Ovary (tissue), 9 donors: ENCODE data around the gene VDAC2. TPM values are rescaled to one million over a fixed set of nuclear protein-coding genes. Genes with fewer than 3 reads are reported as not detected.
"Not testable (repeated sequence)": the region's sequence is repeated elsewhere in the genome, so short reads cannot be mapped to it uniquely, and the experiment has no call there.

ENCODE experiments used
- DNase-seq, 5 donors: peaks; one replicate each; pipeline ENCODE4 v3.0.0-alpha.2; 2019 to 2020
- H3K27ac ChIP-seq, 2 donors: fragments of 200-600 bp; one replicate each; pipeline versions ENCODE4 v1.5.1 to v1.8.0; 2019 to 2022
- H3K27me3 ChIP-seq: fragments of 200-600 bp; one replicate; pipeline ENCODE4 v1.8.0; 2022
- H3K36me3 ChIP-seq: fragments of 200-600 bp; sonication (generic); one replicate; pipeline ENCODE4 v1.5.1; 2019
- H3K4me1 ChIP-seq: one replicate; pipeline ENCODE4 v1.8.1; 2013; ENCODE audit warnings: mild to moderate bottlenecking, moderate library complexity; ENCODE audit not compliant: insufficient read depth
- H3K4me3 ChIP-seq: fragments of 200-600 bp; sonication (generic); one replicate; pipeline ENCODE4 v1.5.1; 2017
- H3K9me3 ChIP-seq, 2 donors: fragments of 200-600 bp in 1 of 2; sonication (generic) in 1 of 2; one replicate each; pipeline versions ENCODE4 v1.5.1 to v1.8.1; 2013 to 2019; ENCODE audit warnings: mild to moderate bottlenecking in 1 of 2, moderate library complexity in 1 of 2
- EP300 ChIP-seq: sonication (generic); formaldehyde crosslinking; IDR thresholded peaks from one replicate; pipeline ENCODE4 v1.6.1; 2017; ENCODE audit warnings: antibody characterized with exemption
- POLR2A ChIP-seq: fragments of 450-650 bp; IDR thresholded peaks from one replicate; pipeline ENCODE4 v1.6.1; 2017; ENCODE audit warnings: antibody characterized with exemption, mild to moderate bottlenecking, moderate library complexity
- WGBS, 3 donors: extraction: QIAGEN DNeasy Blood & Tissue Kit in 1 of 3; methylation state at CpG; one replicate each; pipeline versions ENCODE4 v1.1.5 to v1.1.7; 2013 to 2017; 5-methylcytosine and 5-hydroxymethylcytosine counted together
- intact Hi-C, 4 donors: fragments of 100-400 bp; cut with DNase I; formaldehyde crosslinking; loops; one replicate each; pipeline versions ENCODE4 v1.11.0 to v1.15.1; 2022 to 2023
- polyA plus RNA-seq, 2 donors: library from polyadenylated mRNA; stranded (reverse); fragments of 200-250 nt in 1 of 2; fragments of 350-450 nt in 1 of 2; fragmentation: Illumina TruSeq in 1 of 2; extraction: RNeasy Lipid Tissue Mini Kit (QIAGEN cat#74804) in 1 of 2; gene quantifications; one replicate each; pipeline ENCODE4 v1.2.3, GENCODE V29; 2013 to 2014
- total RNA-seq, 7 donors: library from RNA; depleted of rRNA in 2 of 7; stranded (reverse); fragments of >200 nt in 2 of 7; fragmentation: NEBNext Ultra II Directional in 3 of 7; extraction: Animal tissue kit (Norgen Biotek cat#: 25700) in 3 of 7; gene quantifications; one replicate each; pipeline versions ENCODE4 v1.1.0 to v1.2.4, GENCODE V29; 2016 to 2023
- TF ChIP-seq, protein P1 (sequence below), 3 donors: fragments of 450-650 bp in 2 of 3; fragments of 200-600 bp in 1 of 3; IDR thresholded peaks; one replicate each; pipeline versions ENCODE4 v1.5.1 to v1.8.0; 2016 to 2022; ENCODE audit warnings: antibody characterized with exemption in 3 of 3, mild to moderate bottlenecking in 1 of 3
- donor health status: DM: no; HTN: no; CAD: no; lungs with moderate emphysema.
- donor health status: DM: no; HTN: no; CAD: no.
- donor health status: Bipolar disorder and iron deficiency.
- donor health status: DM: yes; HTN: yes; CAD: no.
- donor health status: DM: no; HTN: no; CAD: no.
- donor health status: DM: yes; HTN: yes; CAD: no.

Gene VDAC2
- total and polyA plus RNA-seq, 9 donors = 106 to 252 (median 141) TPM

DNA sequence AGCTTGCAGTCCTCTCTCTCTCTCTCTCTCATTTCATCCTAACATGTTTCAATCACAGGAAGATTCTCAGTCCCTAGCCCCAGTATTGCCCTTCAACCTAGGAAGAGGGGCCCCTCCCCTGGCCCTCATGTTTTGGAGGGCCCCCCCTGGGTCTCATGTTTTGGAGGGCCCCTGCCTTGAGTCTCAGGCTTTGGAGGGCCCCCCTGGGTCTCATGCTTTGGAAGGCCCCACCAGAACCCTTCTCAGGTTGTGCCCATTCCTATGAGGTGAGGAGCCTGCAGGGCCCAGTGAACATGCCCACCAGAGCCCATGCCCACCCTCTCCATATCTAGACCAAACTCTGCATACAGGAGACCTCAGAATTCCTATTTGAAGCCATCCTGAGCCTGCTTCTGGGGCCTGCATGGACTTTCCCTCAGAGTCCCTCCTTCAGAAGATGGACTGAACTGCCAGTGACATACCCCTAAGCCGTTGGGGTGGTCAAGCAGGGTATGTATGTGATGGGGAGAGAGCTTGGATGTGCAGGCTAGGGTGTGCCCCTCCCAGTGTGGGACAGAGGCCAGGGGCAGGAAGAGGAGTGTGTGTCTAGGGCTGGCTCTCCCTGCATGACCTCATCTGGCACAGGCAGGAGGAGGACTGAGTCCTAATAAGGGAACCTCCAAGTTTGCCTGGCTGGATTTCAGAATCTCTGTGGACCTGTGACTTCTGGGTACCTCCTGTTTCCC lies 8.1 kb upstream of the VDAC2 start:
- Histone ChIP-seq H3K4me1 (peaks cover 2% of the 10 kb centered on the region), H3K36me3 (no peaks in the 10 kb centered on the region), H3K4me3 (no peak overlapping the region), H3K27me3 (no peaks in the 10 kb centered on the region), H3K27ac (no peak overlapping the region), H3K9me3 (no peaks in the 10 kb centered on the region)
- intact Hi-C loops = no loop called here
- peak in 1 of 5 donors; percentile 59 for DNase-seq
- WGBS, 3 donors = 42 to 57% (median 54%) methylated on average over 1 of the region's 1 CpG
- no peak for TF ChIP-seq POLR2A
- TF ChIP-seq, protein P1, sequence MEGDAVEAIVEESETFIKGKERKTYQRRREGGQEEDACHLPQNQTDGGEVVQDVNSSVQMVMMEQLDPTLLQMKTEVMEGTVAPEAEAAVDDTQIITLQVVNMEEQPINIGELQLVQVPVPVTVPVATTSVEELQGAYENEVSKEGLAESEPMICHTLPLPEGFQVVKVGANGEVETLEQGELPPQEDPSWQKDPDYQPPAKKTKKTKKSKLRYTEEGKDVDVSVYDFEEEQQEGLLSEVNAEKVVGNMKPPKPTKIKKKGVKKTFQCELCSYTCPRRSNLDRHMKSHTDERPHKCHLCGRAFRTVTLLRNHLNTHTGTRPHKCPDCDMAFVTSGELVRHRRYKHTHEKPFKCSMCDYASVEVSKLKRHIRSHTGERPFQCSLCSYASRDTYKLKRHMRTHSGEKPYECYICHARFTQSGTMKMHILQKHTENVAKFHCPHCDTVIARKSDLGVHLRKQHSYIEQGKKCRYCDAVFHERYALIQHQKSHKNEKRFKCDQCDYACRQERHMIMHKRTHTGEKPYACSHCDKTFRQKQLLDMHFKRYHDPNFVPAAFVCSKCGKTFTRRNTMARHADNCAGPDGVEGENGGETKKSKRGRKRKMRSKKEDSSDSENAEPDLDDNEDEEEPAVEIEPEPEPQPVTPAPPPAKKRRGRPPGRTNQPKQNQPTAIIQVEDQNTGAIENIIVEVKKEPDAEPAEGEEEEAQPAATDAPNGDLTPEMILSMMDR (IDR thresholded peaks at IDR 0.05) = no peak
- TF ChIP-seq EP300 = no peak

DNA sequence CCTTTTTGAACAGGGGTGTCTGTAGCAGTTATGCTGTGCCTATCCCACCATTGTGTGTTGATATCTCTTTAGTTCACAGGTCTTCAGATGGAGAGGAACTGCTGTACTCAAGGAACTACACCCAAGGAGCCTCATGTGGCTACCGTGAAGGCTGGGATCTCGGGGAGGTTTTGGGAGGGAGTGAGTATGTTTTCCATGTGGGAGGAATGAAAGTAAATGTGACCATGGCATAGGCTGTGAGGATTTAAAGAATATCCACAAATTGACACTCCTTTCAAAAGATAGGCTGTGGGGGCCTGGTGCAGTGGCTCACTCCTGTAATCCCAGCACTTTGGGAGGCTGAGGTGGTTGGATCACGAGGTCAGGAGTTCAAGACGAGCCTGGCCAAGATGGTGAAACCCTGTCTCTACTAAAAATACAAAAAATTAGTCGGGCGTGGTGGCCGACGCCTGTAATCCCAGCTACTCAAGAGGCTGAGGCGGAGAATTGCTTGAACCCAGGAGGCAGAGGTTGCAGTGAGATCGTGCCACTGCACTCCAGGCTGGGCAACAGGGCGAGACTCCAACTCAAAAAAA lies 7.5 kb upstream of the VDAC2 start:
- H3K27ac ChIP-seq, DNase-seq: not testable (repeated sequence)

DNA sequence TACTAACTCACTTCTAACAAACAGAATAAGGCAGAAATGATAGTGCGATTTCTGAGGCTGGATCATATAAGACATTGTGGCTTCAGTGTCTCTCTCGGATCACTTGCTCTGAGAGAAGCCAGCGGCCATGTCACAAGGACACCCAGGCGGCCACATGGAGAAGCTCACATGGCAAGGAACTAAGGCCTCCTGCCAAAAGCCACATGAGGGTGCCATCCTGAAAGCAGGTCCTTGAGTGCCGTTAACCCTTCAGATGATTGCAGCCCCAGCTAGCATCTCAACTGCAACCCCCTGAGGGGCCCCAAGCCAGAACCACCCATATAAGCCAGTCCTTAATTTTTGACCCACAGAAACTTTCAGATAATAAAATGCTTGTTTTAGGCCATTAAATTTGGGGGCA lies 6.9 kb upstream of the VDAC2 start:
- peaks cover 2% of the 10 kb centered on the region for H3K4me1 ChIP-seq
- TF ChIP-seq, protein P1 (IDR thresholded peaks at IDR 0.05) = no peak
- TF ChIP-seq POLR2A (no peak), EP300 (no peak)
- H3K36me3 ChIP-seq = no peaks in the 10 kb centered on the region
- H3K9me3 ChIP-seq = no peaks in the 10 kb centered on the region
- no peak overlapping the region for H3K27ac ChIP-seq
- intact Hi-C loops = no loop called here
- no peak for DNase-seq
- no peaks in the 10 kb centered on the region for H3K27me3 ChIP-seq
- WGBS, 3 donors = 93 to 97% (median 95%) methylated on average over 5 of the region's 5 CpGs
- H3K4me3 ChIP-seq = no peak overlapping the region

More for the DNA sequence above, 7.5 kb upstream of the VDAC2 start:
- 84 to 89% (median 87%) methylated on average over 11 of the region's 11 CpGs for WGBS, 3 donors
- H3K4me3 ChIP-seq, intact Hi-C loops, H3K36me3 ChIP-seq, H3K4me1 ChIP-seq, H3K27me3 ChIP-seq, H3K9me3 ChIP-seq: not testable (repeated sequence)

DNA sequence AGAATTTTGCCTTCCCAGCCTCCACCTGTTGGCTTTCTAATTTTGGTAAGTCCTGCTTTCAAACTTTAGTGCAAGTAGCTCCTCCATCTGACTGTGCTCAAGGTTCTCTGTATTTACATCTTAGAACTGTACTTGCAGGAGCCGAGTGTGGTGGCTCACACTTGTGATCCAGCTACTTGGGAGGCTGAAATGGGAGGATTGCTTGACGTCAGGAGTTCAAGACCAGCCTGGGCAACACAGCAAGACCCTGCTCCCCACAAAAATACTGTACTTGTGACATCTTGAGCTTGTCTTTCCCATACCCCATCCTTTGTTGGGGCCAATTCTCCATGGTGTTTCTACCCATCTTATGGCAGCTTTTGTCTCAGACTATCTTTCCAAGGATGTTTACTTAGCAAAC lies 4.7 kb upstream of the VDAC2 start:
- Histone ChIP-seq H3K27me3 (no peaks in the 10 kb centered on the region), H3K4me3 (no peak overlapping the region), H3K9me3 (no peaks in the 10 kb centered on the region), H3K27ac (no peak overlapping the region), H3K36me3 (no peaks in the 10 kb centered on the region), H3K4me1 (peaks cover 4% of the 10 kb centered on the region)
- DNase-seq = no peak
- intact Hi-C loops = no loop called here
- TF ChIP-seq POLR2A (no peak), EP300 (no peak)
- TF ChIP-seq, protein P1 (IDR thresholded peaks at IDR 0.05) = no peak
- WGBS, 3 donors = 88 to 94% (median 93%) methylated on average over 2 of the region's 2 CpGs

DNA sequence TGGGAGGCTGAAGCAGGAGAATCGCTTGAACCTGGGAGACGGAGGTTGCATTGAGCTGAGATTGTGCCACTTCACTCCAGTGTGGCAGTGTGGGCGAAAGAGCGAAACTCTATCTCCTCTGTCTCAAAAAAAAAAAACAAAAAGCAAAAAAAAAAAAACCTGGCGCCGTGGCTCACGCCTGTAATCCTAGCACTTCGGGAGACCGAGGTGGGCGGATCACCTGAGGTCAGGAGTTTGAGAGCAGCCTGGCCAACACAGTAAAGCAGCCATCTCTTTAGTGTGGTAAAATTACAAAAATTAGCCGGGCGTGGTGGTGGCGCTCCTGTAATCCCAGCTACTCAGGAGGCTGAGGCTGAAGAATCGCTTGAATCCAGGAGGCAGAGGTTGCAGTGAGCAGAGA lies 4.0 kb upstream of the VDAC2 start:
- intact Hi-C loops, H3K36me3 ChIP-seq, DNase-seq, H3K27ac ChIP-seq, H3K9me3 ChIP-seq, H3K4me3 ChIP-seq, H3K27me3 ChIP-seq, H3K4me1 ChIP-seq: not testable (repeated sequence)
- 92 to 93% (median 92%) methylated on average over 14 of the region's 14 CpGs for WGBS, 3 donors
